ENCODE measurements around the gene CNGA1.
A peak's percentile ranks its signal among the peaks of the same experiment; 100 is the strongest.

Gene CNGA1

GRCh38 chr4:47930971-47931804 lies 85.3 kb downstream of the CNGA1 start:
- no peak for TF ChIP-seq BACH2 (CRISPR knock-in tag; IDR thresholded peaks at IDR 0.05; ENCODE audit: borderline replicate concordance)
- TF ChIP-seq RARB (CRISPR knock-in tag; IDR thresholded peaks at IDR 0.05): no peak
- TF ChIP-seq ISL1 (CRISPR knock-in tag; IDR thresholded peaks at IDR 0.05): peak; percentile 73
- 0 out of 2 replicates have a peak, but pooled peaks have one; percentile 25 for TF ChIP-seq TCF4 (CRISPR knock-in tag; IDR thresholded peaks at IDR 0.05; ENCODE audit: borderline replicate concordance)
- peak; percentile 79 for ATAC-seq

GRCh38 chr4:47929682-47930201 lies 86.7 kb downstream of the CNGA1 start:
- no peak for ATAC-seq
- TF ChIP-seq TCF4 (CRISPR knock-in tag; IDR thresholded peaks at IDR 0.05; ENCODE audit: borderline replicate concordance): no peak
- no peak for TF ChIP-seq PPARA (CRISPR knock-in tag; IDR thresholded peaks at IDR 0.05; ENCODE audit: borderline replicate concordance)
- no peak for TF ChIP-seq OSR1 (CRISPR knock-in tag; IDR thresholded peaks at IDR 0.05)
- TF ChIP-seq TSHZ2 (CRISPR knock-in tag; IDR thresholded peaks at IDR 0.05): no peak
- TF ChIP-seq ARNTL (CRISPR knock-in tag; IDR thresholded peaks at IDR 0.05; ENCODE audit: borderline replicate concordance, low read depth): no peak
- TF ChIP-seq ZFP3 (CRISPR knock-in tag; IDR thresholded peaks at IDR 0.05): no peak
- TF ChIP-seq RARB (CRISPR knock-in tag; IDR thresholded peaks at IDR 0.05): no peak
- no peak for TF ChIP-seq ZC3H10 (CRISPR knock-in tag; IDR thresholded peaks at IDR 0.05)
- TF ChIP-seq TOX (CRISPR knock-in tag; IDR thresholded peaks at IDR 0.05; ENCODE audit: borderline replicate concordance): no peak
- no peak for TF ChIP-seq GLIS3 (CRISPR knock-in tag; IDR thresholded peaks at IDR 0.05)
- TF ChIP-seq ZNF8 (CRISPR knock-in tag; IDR thresholded peaks at IDR 0.05): no peak
- TF ChIP-seq ZFP30 (CRISPR knock-in tag; IDR thresholded peaks at IDR 0.05): no peak
- TF ChIP-seq CSDC2 (CRISPR knock-in tag; IDR thresholded peaks at IDR 0.05): no peak
- TF ChIP-seq POU6F1 (CRISPR knock-in tag; IDR thresholded peaks at IDR 0.05; ENCODE audit: borderline replicate concordance, low read depth): no peak
- TF ChIP-seq ISL1 (CRISPR knock-in tag; IDR thresholded peaks at IDR 0.05): no peak
- TF ChIP-seq ZNF565 (CRISPR knock-in tag; conservative IDR thresholded peaks at IDR 0.05; ENCODE audit: low read depth): no peak
- TF ChIP-seq ZNF70 (CRISPR knock-in tag; IDR thresholded peaks at IDR 0.05): no peak

- peak; percentile 72 for ATAC-seq
- TF ChIP-seq TSHZ2 (CRISPR knock-in tag; IDR thresholded peaks at IDR 0.05) (no peak), ZFP30 (CRISPR knock-in tag; IDR thresholded peaks at IDR 0.05) (no peak), ZNF565 (CRISPR knock-in tag; conservative IDR thresholded peaks at IDR 0.05; ENCODE audit: low read depth) (no peak), CREB5 (CRISPR knock-in tag; IDR thresholded peaks at IDR 0.05; ENCODE audit: low read depth) (no peak), PATZ1 (CRISPR knock-in tag; IDR thresholded peaks at IDR 0.05; ENCODE audit: borderline replicate concordance) (no peak), CSDC2 (CRISPR knock-in tag; IDR thresholded peaks at IDR 0.05) (no peak), CSRNP3 (CRISPR knock-in tag; IDR thresholded peaks at IDR 0.05) (no peak), OSR1 (CRISPR knock-in tag; IDR thresholded peaks at IDR 0.05) (no peak), ZC3H10 (CRISPR knock-in tag; IDR thresholded peaks at IDR 0.05) (no peak), POU6F1 (CRISPR knock-in tag; IDR thresholded peaks at IDR 0.05; ENCODE audit: borderline replicate concordance, low read depth) (no peak), PPARA (CRISPR knock-in tag; IDR thresholded peaks at IDR 0.05; ENCODE audit: borderline replicate concordance) (no peak), ARNTL (CRISPR knock-in tag; IDR thresholded peaks at IDR 0.05; ENCODE audit: borderline replicate concordance, low read depth) (no peak), RARB (CRISPR knock-in tag; IDR thresholded peaks at IDR 0.05) (no peak)
Observed at GRCh38 chr4:47926667-47927258, 89.7 kb downstream of the CNGA1 start.
